ENCODE results near the gene ZNF785.

The ZNF785 gene

DNA sequence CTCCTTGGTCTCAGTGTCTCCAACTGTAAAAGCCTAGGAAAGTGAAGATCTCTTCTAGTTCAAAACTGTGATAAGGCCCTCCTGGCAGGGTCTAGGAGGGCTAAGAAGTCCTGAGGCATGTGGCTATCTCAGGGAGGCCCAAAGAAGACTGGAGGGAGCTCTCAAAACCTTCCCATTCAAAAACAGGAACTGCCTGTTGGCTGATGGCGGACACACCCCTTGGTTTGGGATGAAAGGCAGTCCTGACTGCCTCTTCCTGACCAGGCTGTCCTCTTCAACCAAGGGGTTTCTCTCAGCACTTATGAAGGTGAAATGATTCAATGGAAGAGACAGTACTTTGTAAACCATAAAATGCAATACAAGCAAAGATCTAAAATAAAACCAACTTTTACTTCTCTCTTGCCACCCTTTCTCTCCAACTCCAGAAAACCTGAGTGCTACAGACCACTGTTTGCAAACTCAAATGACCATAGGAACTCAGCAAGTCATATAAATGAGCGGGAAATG, 32.1 kb downstream of the ZNF785 start:
- DNase-seq (ENCODE audit: extremely low spot score): no peak
- TF ChIP-seq FOXA1 (IDR thresholded peaks at IDR 0.05) (no peak), SUZ12 (IDR thresholded peaks at IDR 0.05) (no peak), FOXM1 (IDR thresholded peaks at IDR 0.05; ENCODE audit: borderline replicate concordance) (no peak), SP1 (IDR thresholded peaks at IDR 0.05) (no peak), NFRKB (IDR thresholded peaks at IDR 0.05) (no peak), ARNT (IDR thresholded peaks at IDR 0.05) (no peak), LEF1 (IDR thresholded peaks at IDR 0.05; ENCODE audit: borderline replicate concordance) (no peak), ELF4 (IDR thresholded peaks at IDR 0.05) (no peak), BHLHE40 (IDR thresholded peaks at IDR 0.05; ENCODE audit: borderline replicate concordance) (no peak), L3MBTL2 (conservative IDR thresholded peaks at IDR 0.05) (no peak), HDGF (IDR thresholded peaks at IDR 0.05; ENCODE audit: borderline replicate concordance) (no peak), CTBP1 (IDR thresholded peaks at IDR 0.05; ENCODE audit: borderline replicate concordance) (no peak), ZNF384 (IDR thresholded peaks at IDR 0.05) (no peak), FOXK2 (IDR thresholded peaks at IDR 0.05) (no peak), TARDBP (IDR thresholded peaks at IDR 0.05) (no peak)
- TF ChIP-seq, protein P1, sequence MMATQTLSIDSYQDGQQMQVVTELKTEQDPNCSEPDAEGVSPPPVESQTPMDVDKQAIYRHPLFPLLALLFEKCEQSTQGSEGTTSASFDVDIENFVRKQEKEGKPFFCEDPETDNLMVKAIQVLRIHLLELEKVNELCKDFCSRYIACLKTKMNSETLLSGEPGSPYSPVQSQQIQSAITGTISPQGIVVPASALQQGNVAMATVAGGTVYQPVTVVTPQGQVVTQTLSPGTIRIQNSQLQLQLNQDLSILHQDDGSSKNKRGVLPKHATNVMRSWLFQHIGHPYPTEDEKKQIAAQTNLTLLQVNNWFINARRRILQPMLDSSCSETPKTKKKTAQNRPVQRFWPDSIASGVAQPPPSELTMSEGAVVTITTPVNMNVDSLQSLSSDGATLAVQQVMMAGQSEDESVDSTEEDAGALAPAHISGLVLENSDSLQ (IDR thresholded peaks at IDR 0.05): no peak
- ChIA-PET POLR2A (interaction anchor here (3.5 kb wide), 1 partner anchor 18 kb away, joined by 24 read pairs; the partner anchor contains the start of gene ZNF747), CTCF (no interaction called here)

DNA sequence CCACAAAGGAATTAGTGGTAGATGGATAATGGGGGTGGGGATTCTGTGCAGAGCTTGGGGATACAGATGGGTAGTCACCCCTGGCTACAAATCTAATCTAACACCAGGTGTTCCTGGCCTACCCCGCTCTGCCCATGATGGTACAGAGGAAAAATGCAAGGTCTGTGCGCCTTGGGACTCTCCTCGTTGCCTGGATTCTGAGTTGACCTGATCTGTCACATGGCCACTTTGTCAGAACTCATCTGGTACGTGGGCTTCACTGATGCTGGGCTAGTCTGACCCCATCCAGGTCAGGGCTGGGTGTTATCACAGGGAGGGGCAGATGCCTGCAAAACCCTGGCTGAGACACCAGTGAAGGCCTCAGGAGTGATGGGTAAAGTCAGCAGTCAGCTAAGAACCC, 32.5 kb downstream of the ZNF785 start:
- DNase-seq (ENCODE audit: extremely low spot score): no peak
- ChIA-PET POLR2A (interaction anchor here (3.5 kb wide), 1 partner anchor 18 kb away, joined by 24 read pairs; the partner anchor contains the start of gene ZNF747), CTCF (no interaction called here)
- no peak for TF ChIP-seq ELF4 (IDR thresholded peaks at IDR 0.05)
- no peak for TF ChIP-seq SP1 (IDR thresholded peaks at IDR 0.05)
- no peak for TF ChIP-seq SUZ12 (IDR thresholded peaks at IDR 0.05)
- no peak for TF ChIP-seq FOXK2 (IDR thresholded peaks at IDR 0.05)
- TF ChIP-seq, protein P1 (IDR thresholded peaks at IDR 0.05): no peak
- no peak for TF ChIP-seq FOXA1 (IDR thresholded peaks at IDR 0.05)
- no peak for TF ChIP-seq TARDBP (IDR thresholded peaks at IDR 0.05)
- TF ChIP-seq ZNF384 (IDR thresholded peaks at IDR 0.05): no peak
- TF ChIP-seq LEF1 (IDR thresholded peaks at IDR 0.05; ENCODE audit: borderline replicate concordance): no peak
- no peak for TF ChIP-seq ARNT (IDR thresholded peaks at IDR 0.05)
- TF ChIP-seq NFRKB (IDR thresholded peaks at IDR 0.05): no peak
- no peak for TF ChIP-seq CTBP1 (IDR thresholded peaks at IDR 0.05; ENCODE audit: borderline replicate concordance)
- TF ChIP-seq HDGF (IDR thresholded peaks at IDR 0.05; ENCODE audit: borderline replicate concordance): no peak

DNA sequence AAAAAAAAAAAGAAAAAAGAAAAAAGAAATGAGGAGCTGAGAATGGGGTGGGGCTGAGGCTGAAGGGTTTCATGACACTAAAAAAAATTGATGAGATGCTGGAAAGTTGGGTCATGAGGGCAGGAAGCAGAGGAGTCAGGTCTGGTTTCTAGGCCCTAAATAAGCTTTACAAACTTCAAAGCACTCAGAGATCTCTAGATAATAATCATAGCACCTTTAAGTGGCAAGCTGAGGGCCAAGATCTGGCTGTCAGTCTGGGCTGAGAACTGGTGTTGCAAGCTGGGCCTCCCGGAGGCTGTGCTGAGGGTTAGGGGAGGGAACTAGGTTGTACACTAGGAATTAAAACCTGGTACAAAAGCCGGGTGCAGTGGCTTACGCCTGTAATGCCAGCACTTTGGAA, 33.7 kb downstream of the ZNF785 start:
- no peak for DNase-seq (ENCODE audit: extremely low spot score)

DNA sequence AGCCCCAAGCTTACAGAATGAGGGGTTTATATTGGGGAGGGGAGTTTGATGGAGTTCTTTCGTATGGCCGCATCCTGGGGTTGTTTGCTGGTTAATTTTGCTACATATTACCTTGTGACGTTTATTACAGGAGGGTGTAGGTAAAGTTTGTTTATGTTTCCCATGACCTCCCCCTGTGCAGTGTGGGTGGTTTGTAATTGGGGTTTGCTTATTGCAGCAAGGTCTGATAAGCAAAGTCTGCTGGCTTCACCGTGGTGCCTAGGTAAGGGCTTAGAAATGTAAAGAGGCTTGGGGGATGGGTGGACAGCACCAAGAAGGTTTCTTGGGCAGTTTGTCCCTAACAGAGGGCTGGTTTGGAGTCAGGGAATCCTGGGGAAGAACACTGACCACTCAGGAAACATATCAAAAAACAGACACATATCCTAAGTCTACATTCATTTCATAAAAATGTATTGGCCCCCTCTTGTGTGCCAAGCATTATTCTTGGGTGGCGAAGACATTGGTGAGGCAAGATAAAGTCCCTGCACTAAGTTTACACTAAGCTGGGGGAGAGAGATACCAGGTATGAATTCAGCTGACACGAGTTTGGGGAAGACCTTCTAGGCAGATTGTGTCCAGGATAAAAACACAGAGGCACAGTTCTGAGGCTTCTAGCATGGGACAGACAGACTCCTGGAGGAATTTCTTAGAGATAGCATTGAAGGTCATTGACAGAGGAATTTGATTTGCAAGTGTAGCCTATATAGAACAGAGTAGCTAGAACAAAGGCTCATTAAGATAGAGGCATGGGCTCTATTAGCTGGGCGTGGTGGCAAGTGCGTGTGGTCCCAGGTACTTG, 36.9 kb downstream of the ZNF785 start:
- POLR2A ChIA-PET: interaction anchor here (1.3 to 4.0 kb wide), 5 partner anchors 8 to 457 kb away, joined by 3 to 26 read pairs (median 15); partner anchors contain the start of genes TBX6, ZNF688, ZNF747 and ZNF764
- TF ChIP-seq HDGF (IDR thresholded peaks at IDR 0.05; ENCODE audit: borderline replicate concordance) (no peak), LEF1 (IDR thresholded peaks at IDR 0.05; ENCODE audit: borderline replicate concordance) (no peak), CTBP1 (IDR thresholded peaks at IDR 0.05; ENCODE audit: borderline replicate concordance) (no peak), FOXM1 (IDR thresholded peaks at IDR 0.05; ENCODE audit: borderline replicate concordance) (no peak), ELF4 (IDR thresholded peaks at IDR 0.05) (no peak), FOXK2 (IDR thresholded peaks at IDR 0.05) (no peak), BHLHE40 (IDR thresholded peaks at IDR 0.05; ENCODE audit: borderline replicate concordance) (no peak)
- DNase-seq (ENCODE audit: extremely low spot score): no peak
- CTCF ChIA-PET: interaction anchor here (1.3 to 1.4 kb wide), 3 partner anchors 10 to 119 kb away, joined by 5 to 6 read pairs (median 5); partner anchors contain the start of genes DCTPP1, ZNF747 and ZNF764

More for the DNA sequence above, 33.7 kb downstream of the ZNF785 start:
- TF ChIP-seq NFRKB (IDR thresholded peaks at IDR 0.05) (no peak), TARDBP (IDR thresholded peaks at IDR 0.05) (no peak), SP1 (IDR thresholded peaks at IDR 0.05) (no peak), FOXM1 (IDR thresholded peaks at IDR 0.05; ENCODE audit: borderline replicate concordance) (no peak), CTBP1 (IDR thresholded peaks at IDR 0.05; ENCODE audit: borderline replicate concordance) (no peak), HDGF (IDR thresholded peaks at IDR 0.05; ENCODE audit: borderline replicate concordance) (no peak), ELF4 (IDR thresholded peaks at IDR 0.05) (no peak), L3MBTL2 (conservative IDR thresholded peaks at IDR 0.05) (no peak), ZNF384 (IDR thresholded peaks at IDR 0.05) (no peak), FOXK2 (IDR thresholded peaks at IDR 0.05) (no peak), SUZ12 (IDR thresholded peaks at IDR 0.05) (no peak), BHLHE40 (IDR thresholded peaks at IDR 0.05; ENCODE audit: borderline replicate concordance) (no peak), ARNT (IDR thresholded peaks at IDR 0.05) (no peak), LEF1 (IDR thresholded peaks at IDR 0.05; ENCODE audit: borderline replicate concordance) (no peak), FOXA1 (IDR thresholded peaks at IDR 0.05) (no peak)
- TF ChIP-seq, protein P1 (IDR thresholded peaks at IDR 0.05): no peak
- CTCF ChIA-PET: no interaction called here
- POLR2A ChIA-PET: interaction anchor here (1.1 to 4.0 kb wide), 3 partner anchors 16 to 27 kb away, joined by 4 to 15 read pairs (median 7); partner anchors contain the start of gene ZNF688

DNA sequence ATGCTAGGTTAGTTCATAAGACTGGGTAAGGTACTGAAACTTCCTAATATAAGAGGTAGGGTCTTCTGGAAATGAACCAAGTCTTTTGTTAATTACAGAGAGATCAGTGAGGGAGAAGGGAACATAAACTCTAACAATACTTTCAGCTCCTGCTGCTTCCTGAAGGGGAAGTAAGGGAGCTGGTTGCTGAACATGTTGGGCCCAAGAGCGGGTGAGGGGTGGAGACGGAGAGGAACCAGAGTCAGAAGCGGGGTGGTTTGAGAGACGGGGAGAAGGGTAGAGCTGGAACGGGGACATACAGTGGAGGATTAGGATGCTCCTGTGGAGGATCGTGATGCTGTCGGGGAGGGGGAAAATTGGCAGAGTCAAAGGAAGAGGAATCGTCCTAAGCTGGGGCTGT, 39.4 kb downstream of the ZNF785 start:
- CTCF ChIA-PET: interaction anchor here (0.8 kb wide), 1 partner anchor 11 kb away, joined by 3 read pairs; no protein-coding TSS in a partner anchor
- POLR2A ChIA-PET: interaction anchor here (1.0 to 3.9 kb wide), 4 partner anchors 11 to 64 kb away, joined by 3 to 16 read pairs (median 10); partner anchors contain the start of genes ZNF688, ZNF689, ZNF747 and ZNF764
- no peak for DNase-seq (ENCODE audit: extremely low spot score)
- TF ChIP-seq ARNT (IDR thresholded peaks at IDR 0.05): no peak
- TF ChIP-seq FOXK2 (IDR thresholded peaks at IDR 0.05): no peak
- no peak for TF ChIP-seq SUZ12 (IDR thresholded peaks at IDR 0.05)
- TF ChIP-seq ELF4 (IDR thresholded peaks at IDR 0.05): no peak
- no peak for TF ChIP-seq CTBP1 (IDR thresholded peaks at IDR 0.05; ENCODE audit: borderline replicate concordance)
- TF ChIP-seq HDGF (IDR thresholded peaks at IDR 0.05; ENCODE audit: borderline replicate concordance): no peak
- no peak for TF ChIP-seq TARDBP (IDR thresholded peaks at IDR 0.05)
- TF ChIP-seq, protein P1 (IDR thresholded peaks at IDR 0.05): no peak
- TF ChIP-seq L3MBTL2 (conservative IDR thresholded peaks at IDR 0.05): no peak
- TF ChIP-seq SP1 (IDR thresholded peaks at IDR 0.05): no peak
- no peak for TF ChIP-seq FOXA1 (IDR thresholded peaks at IDR 0.05)
- no peak for TF ChIP-seq BHLHE40 (IDR thresholded peaks at IDR 0.05; ENCODE audit: borderline replicate concordance)
- TF ChIP-seq ZNF384 (IDR thresholded peaks at IDR 0.05): no peak
- TF ChIP-seq NFRKB (IDR thresholded peaks at IDR 0.05): no peak
- TF ChIP-seq FOXM1 (IDR thresholded peaks at IDR 0.05; ENCODE audit: borderline replicate concordance): no peak
- no peak for TF ChIP-seq LEF1 (IDR thresholded peaks at IDR 0.05; ENCODE audit: borderline replicate concordance)

Data from HEK293T (cell line).